22Rv1 (cell line): ENCODE results near the gene MYH6.

Source experiments
- H3K27ac ChIP-seq: fragments of 450-650 bp; 2 replicates; pipeline ENCODE4 v1.5.1; 2017
- CTCF ChIP-seq: fragments of 450-650 bp; IDR thresholded peaks from 2 replicates; pipeline ENCODE4 v1.5.1; 2017; ENCODE audit warnings: mild to moderate bottlenecking
- ZFX ChIP-seq: fragments of 450-650 bp; IDR thresholded peaks from 2 replicates; pipeline ENCODE4 v1.6.1; 2017; ENCODE audit warnings: antibody characterized with exemption, borderline replicate concordance

The MYH6 gene

GRCh38 chr14:23348297-23348655 is 59.8 kb downstream of the MYH6 start:
- TF ChIP-seq CTCF (no peak), ZFX (no peak)
- no peak overlapping the region for H3K27ac ChIP-seq

DNA sequence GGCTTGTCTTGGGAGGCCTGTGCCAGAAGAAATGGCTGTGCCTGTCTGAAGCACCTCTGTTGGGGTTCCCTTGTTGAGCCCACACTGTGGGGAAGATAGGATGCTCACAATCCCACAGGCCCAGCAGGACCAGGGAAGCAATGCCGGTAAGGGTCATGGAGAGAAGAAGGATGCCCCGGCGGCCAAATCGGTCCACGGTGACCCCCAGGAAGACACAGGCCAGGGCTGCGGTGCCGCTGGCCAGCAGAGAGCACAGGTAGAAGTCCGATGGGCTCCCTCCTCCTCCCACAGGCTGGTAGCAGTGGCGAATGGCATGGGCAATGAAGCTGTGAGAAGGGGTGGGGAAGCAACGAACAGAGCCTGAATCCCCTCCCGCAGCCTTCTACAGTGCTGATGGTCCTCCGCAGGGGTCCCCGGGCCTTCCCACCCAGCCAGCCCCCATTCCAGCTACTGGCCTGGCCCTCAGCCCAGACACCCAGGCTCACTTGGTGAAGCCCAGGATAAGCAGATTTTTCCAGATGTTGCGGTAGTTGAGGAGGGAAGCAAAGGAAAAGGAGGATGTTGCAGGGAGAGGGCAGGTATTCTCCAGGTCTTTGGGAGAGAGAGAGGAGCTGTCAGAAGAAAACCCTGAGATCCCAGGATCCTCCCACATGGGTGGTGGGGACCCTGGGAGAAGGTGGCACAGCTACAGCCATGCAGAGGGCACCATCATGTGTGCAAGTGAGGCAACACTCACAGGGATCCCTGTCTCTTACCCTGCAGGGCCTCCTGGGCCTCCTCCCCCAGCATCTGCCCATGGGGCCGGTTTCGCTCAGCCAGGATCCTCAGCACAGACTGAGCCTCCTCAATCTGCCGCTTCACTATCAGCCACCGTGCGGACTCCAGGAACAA is 60.4 kb downstream of the MYH6 start:
- no peak for TF ChIP-seq CTCF
- no peak for TF ChIP-seq ZFX
- no peak overlapping the region for H3K27ac ChIP-seq

- TF ChIP-seq CTCF = no peak
- no peak for TF ChIP-seq ZFX
- no peak overlapping the region for H3K27ac ChIP-seq
Measured at GRCh38 chr14:23346693-23347405, 61.2 kb downstream of the MYH6 start.

GRCh38 chr14:23345987-23346692 is 61.9 kb downstream of the MYH6 start:
- H3K27ac ChIP-seq = no peak overlapping the region
- TF ChIP-seq CTCF (no peak), ZFX (no peak)

DNA sequence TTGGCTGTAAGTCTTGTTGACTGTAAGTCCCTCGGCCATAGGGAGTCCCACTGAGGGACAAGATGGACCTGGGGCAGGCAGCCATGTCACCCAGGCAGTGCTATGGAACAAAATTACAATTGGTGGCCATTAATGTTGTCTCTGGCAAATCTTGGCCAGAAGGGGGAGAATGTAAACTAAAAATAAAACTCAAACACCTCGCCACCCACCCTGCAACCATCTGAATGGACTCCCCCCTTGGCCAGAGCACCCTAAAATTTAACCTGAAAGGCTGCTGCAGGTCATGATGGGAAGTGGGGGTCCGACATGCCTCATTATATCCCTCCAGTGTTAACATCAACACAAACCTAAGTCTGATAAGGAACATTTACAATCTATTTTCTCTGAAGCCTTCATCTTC is 63.6 kb downstream of the MYH6 start:
- TF ChIP-seq CTCF (no peak), ZFX (no peak)
- no peak overlapping the region for H3K27ac ChIP-seq

DNA sequence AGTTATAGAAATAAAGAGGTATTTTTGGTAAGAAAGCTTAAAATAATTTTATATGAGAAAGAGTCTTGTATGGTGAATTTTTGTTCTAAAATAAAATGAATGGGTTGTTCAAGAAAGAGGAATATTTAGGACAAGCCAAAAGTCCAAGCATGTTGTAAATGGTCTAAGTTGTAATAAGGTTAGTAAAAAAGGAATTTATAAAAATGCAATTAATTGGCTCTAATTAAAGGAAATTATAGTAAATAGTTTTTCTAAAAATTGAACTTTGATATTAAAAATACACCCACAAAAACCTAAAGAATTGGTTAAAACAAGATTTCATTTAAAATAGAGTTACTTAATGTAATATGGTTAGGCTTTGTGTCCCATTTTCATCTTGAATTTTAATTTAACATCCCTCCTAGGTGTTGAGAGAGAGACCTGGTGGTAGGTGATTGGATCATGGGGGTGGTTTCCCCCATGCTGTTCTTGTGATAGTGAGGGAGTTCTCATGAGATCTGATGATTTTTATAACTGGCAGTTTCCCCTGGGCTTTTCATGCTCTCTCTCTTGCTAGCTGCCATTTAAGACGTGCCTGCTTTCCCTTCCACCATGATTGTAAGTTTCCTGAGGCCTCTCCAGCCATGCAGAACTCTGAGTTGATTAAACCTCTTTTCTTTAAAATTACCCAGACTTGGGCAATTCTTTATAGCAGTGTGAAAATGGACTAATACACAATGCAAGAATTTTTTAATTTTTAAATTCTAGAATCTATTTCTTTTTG is 68.4 kb downstream of the MYH6 start:
- TF ChIP-seq CTCF (no peak), ZFX (no peak)
- no peak overlapping the region for H3K27ac ChIP-seq
